NCI-H345 (cell line): ENCODE measurements around the gene KRTAP19-5.
"Not testable (repeated sequence)": the region's sequence is repeated elsewhere in the genome, so short reads cannot be mapped to it uniquely, and the experiment has no call there.

Source experiments
- DNase-seq: peaks from one replicate; lab custom pipeline; 2025; lab: John Stamatoyannopoulos, UW

The KRTAP19-5 gene

GRCh38 chr21:30502041-30502440 lies at the start of gene KRTAP19-5:
TSS of gene KRTAP19-5 (minus strand) at chr21:30502141. CDS start at chr21:30502090, 51 bp downstream.
- DNase-seq = no peak

GRCh38 chr21:30541764-30542163 lies 39.8 kb upstream of the KRTAP19-5 start, which contains the start of gene KRTAP19-6:
TSS of gene KRTAP19-6 (minus strand) at chr21:30541864. CDS start at chr21:30541833, 31 bp downstream.
- DNase-seq = no peak

GRCh38 chr21:30518876-30519275 lies 16.9 kb upstream of the KRTAP19-5 start:
- no peak for DNase-seq

- DNase-seq = no peak
Observed at GRCh38 chr21:30515681-30516080, 13.7 kb upstream of the KRTAP19-5 start.

- DNase-seq = not testable (repeated sequence)
Observed at GRCh38 chr21:30505621-30506205, 3.8 kb upstream of the KRTAP19-5 start.

GRCh38 chr21:30497065-30497464 lies 4.9 kb downstream of the KRTAP19-5 start, which contains the start of gene KRTAP19-4:
TSS of gene KRTAP19-4 (minus strand) at chr21:30497165. CDS start at chr21:30497110, 55 bp downstream.
- no peak for DNase-seq

GRCh38 chr21:30491963-30492428 lies 9.9 kb downstream of the KRTAP19-5 start, which contains the start of gene KRTAP19-3:
TSS of gene KRTAP19-3 (minus strand) at chr21:30492013. CDS start at chr21:30491957, 56 bp downstream.
- DNase-seq = no peak

- no peak for DNase-seq
Observed at GRCh38 chr21:30487336-30487735, 14.6 kb downstream of the KRTAP19-5 start, which contains the start of gene KRTAP19-2. TSS of gene KRTAP19-2 (minus strand) at chr21:30487436. CDS start at chr21:30487348, 88 bp downstream.

- DNase-seq = no peak
Observed at GRCh38 chr21:30486180-30486579, 15.8 kb downstream of the KRTAP19-5 start.

- no peak for DNase-seq
Observed at GRCh38 chr21:30482130-30482529, 19.8 kb downstream of the KRTAP19-5 start.

GRCh38 chr21:30480145-30480544 lies 21.8 kb downstream of the KRTAP19-5 start, which contains the start of gene KRTAP19-1:
TSS of gene KRTAP19-1 (minus strand) at chr21:30480367. CDS start at chr21:30480317, 50 bp downstream.
- DNase-seq = no peak

GRCh38 chr21:30479259-30479658 lies 22.7 kb downstream of the KRTAP19-5 start:
- no peak for DNase-seq

GRCh38 chr21:30478004-30478403 lies 23.9 kb downstream of the KRTAP19-5 start:
- DNase-seq = no peak

- DNase-seq = no peak
Observed at GRCh38 chr21:30468900-30469714, 32.8 kb downstream of the KRTAP19-5 start.

- no peak for DNase-seq
Observed at GRCh38 chr21:30463713-30464112, 38.2 kb downstream of the KRTAP19-5 start.
